ENCODE measurements around the gene VMA21.

Gene VMA21, protein sequence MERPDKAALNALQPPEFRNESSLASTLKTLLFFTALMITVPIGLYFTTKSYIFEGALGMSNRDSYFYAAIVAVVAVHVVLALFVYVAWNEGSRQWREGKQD

DNA sequence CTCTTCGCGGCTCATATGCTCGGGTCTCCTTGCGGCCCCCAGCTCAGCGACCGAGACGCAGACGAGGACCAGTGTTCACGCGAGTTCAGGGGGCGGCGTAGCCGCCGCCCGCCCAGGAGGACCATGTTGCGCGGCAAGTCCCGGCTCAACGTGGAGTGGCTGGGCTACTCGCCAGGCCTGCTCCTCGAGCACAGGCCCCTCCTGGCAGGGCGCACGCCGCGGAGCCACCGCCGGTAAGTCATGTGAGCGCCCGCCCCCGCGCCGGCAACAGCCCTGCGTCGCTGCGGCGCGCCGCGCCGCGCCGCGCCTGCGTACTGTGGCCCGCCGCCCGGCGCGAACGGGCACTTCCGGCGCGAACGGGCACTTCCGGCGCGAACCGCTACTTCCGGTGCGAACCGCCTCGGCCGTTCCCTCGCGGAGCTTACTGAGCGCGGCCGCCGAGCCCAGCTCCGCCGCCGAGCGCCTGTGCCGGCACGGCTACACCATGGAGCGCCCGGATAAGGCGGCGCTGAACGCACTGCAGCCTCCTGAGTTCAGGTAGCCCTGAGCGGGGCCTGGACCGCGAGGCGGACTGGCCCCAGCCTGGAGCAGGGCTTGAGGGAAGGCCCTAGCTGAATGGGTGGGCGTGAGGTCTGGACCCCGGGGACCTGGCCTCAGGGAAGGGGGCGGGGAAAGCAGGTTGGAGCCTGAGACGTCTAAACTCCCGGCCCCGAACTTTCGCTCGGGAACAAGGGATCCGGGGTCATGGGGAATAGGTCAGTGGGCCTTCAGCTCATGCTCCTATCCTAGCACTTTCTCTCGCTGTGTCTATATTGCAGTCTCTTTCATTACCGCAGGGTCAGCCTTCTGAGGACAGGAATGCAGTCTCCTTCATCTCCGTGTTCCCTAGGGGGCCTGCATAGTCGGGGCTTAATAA, at the start of gene VMA21:
TSS of gene VMA21 (plus strand) at position 382 of the 916 bp plus-strand sequence. CDS start at position 485, 103 bp downstream.
- DNase-seq (ENCODE audit: low read depth in 2 of 2) = peak; percentile 47 to 60

DNA sequence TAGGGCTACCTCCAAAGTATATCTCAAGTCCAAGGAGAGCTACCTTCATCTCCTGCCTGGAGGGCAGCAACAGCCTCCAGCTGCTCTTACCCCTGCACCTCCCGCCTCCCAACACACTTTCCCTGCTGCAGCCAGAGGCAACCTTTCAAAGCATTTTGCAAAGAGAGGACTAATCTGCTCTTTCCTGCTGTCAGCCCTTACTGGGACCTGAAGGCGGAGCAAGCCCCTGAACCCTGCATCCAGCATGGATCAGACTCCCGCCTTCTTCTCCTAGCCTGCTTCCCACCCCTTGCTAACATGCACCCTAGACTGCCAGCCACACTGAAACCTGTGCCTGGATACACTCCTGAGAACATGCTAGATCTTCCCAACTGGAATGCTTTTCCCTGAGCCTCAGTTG, 37.7 kb upstream of the VMA21 start:
- no peak for DNase-seq (ENCODE audit: low read depth in 2 of 2)

DNA sequence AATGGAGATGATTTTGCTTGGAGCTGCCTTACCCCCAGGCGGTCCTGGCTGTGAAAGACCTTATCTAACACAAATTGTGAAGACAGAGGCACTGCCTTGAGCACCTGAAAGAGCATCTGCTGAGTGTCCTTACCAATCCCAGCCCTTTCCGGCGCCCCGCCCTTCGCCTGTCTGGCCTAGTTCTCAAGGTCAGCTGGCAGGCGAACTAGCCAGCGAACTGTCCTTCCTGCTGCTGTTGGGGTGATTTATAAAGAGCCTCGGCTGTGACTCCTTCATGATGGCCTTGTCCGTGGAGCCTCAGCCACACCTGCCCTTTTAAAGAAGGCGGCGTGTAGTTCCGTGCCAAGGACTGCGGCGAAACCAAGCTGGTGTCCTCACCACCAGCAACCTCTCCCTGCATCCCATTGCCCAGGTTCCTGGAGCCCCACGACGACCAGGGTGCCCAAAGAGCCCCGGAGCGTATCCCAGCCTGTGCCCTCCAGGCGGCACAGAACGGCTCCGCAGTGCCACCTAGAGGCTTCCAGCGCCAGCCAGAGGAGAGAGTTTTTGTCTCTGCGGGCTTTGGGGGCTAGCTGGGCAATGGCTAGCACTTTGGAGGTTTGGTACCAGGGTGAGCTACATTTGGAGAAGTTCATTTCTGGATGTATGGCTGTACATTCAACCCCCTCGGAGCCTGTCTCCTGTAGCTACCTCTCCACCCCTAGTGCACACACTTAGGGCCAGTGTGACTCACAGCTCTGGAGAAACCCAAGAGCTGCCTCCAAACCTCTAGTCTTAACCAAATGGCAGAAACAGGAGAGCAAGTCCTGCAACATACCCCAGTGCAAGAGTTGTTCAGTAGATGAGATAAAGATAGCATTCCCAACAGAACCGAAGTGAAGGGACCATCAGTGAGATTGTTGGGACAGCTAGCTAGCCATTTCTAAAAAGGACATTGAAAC, 36.8 kb upstream of the VMA21 start:
- DNase-seq (ENCODE audit: low read depth in 2 of 2) = peak in 1 of 2 donors; percentile 12

DNA sequence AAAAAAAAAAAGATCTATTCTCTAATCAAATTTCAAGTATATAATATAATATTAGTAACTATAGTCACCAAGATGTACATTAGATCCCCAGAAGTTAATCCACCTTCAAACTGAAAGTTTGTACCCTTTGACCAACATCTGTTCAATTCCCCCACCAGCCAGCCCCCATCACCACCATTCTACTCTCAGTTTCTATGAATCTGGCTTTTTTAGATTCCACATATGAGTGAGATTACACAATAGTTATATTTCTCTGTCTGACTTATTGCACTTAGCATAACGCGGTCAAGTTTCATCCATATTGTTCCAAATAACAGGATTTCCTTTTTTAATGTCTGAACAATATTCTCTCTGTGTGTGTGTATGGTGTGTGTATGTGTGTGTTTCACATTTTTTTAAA, 33.7 kb upstream of the VMA21 start:
- DNase-seq (ENCODE audit: low read depth in 2 of 2) = no peak

DNA sequence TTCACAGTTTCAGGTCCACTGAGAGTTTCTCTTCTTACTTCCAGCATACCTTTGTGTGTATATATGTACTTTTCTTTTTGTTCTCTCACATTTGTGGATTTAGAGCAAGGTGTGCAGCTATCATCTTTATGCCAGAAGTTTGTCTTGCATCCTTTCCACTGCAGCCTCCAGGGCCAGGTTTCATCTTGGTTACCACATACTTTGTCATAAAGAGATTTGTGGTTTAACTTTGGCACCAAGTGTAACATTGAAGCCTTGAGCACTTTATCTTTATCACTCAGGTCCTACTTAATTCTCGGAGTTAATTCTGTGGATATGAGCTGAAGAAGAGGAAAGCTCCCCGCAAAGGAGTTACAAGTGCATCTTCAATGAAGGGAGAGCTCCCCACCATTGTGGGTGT, 31.4 kb upstream of the VMA21 start:
- no peak for DNase-seq (ENCODE audit: low read depth in 2 of 2)

DNA sequence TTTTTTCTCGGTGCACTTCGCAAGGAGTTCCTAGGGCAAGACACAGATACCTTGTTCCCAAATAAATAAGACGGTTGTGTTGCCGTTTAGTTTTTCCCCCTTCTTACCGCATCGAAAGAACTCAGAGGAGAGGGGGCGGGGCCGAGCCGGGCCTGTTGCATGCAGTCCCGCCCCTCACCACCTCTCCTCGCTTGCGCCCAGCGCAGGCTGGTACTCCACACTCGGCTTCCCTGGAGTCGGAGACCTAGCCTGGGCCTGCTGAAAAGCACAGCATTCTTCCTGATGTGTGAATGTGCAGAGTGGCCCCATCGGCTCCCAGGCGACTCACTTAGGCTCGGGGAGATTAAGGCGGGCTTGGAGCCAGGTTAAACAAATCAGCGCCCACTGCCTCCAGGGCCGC, 26.1 kb upstream of the VMA21 start:
- DNase-seq (ENCODE audit: low read depth in 2 of 2) = no peak

DNA sequence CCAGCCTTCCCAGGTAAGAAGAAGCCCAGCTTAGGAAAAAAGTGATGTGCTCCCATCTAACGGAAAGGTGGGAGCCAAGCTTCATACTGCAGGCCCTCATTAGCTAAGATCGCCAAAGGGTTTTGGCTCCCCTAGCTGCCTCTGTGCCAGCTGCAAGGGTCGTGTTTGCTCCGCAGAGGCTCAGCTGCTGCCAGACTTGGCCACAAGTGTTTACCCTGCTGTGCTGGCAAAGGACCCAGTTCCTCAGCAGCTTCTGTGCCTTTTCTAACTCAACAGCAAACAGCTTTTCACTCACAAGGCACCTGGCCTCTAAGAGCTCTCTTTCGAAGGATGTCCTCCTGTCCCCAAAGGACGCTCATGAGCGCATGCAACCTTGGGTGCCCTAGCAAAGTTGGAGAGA, 12.2 kb upstream of the VMA21 start:
- DNase-seq (ENCODE audit: low read depth in 2 of 2) = no peak

DNA sequence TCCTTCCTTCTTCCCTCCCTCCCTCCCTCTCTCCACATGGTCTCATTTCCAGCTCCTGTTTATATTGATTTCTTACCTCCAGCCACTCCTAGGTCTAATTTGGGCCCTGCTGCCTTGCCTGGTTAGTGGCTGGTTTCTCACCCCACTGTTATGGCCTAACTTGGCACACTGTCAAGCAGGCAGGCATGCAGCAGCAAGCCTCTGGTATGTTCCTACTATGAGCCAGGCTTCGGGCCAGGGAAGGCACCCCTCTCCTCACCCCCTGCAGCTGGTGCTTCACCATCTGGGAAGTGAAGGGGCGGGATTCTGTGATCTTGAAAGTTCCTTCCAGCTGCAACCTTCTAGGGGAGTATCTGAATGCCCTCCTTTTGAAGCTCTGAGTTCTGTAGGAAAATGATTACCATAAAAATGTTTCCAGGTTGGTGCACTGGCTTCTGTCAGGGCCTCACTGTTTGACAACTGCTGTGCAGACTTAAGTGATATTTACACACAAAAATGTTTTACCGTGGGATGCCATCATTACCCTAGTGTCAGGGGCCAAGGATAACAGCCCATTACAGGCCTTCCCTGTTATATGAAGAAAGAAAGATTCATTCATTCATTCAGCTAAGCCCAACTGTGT, 10.1 kb upstream of the VMA21 start:
- DNase-seq (ENCODE audit: low read depth in 2 of 2) = no peak

DNA sequence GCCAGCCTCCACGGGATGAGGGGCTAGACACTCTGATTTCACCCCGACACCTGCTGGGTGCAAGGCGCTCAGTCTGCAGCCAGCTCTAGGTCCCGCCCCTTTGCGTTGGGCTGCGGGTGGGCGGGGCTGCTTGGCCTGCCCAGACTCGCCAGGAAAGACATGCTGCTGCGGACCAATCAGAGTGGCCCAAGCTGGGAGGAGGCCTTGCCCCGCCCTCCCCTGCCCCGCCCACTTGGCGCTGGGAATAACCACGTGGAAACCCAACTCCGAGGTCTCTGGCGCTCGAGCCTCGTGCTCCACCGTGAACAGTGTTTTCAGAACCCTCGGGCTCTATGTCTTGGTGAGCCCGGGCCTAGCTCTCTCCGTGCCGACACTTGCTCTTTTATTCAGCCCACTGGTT, 5.3 kb upstream of the VMA21 start:
- DNase-seq (ENCODE audit: low read depth in 2 of 2) = no peak

DNA sequence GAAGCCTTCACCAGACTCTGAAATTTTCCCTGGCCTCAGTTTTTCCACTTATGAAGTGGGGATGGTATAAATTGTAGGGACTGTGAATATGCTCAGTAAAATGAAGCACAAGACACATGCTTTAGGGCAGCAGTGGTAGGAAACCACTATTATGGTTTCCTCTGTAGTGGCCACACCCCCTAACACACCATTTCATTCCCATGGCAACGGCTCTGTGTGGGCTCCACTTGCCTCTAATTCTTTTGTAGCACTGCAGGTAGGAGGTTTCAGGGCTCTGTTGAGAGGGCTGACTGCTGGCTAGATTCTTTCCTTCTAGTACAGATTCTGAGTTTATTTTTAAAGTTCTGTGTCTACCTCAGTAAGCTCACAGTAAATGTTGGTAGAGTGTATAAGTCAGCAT, 3.5 kb upstream of the VMA21 start:
- DNase-seq (ENCODE audit: low read depth in 2 of 2) = no peak

DNA sequence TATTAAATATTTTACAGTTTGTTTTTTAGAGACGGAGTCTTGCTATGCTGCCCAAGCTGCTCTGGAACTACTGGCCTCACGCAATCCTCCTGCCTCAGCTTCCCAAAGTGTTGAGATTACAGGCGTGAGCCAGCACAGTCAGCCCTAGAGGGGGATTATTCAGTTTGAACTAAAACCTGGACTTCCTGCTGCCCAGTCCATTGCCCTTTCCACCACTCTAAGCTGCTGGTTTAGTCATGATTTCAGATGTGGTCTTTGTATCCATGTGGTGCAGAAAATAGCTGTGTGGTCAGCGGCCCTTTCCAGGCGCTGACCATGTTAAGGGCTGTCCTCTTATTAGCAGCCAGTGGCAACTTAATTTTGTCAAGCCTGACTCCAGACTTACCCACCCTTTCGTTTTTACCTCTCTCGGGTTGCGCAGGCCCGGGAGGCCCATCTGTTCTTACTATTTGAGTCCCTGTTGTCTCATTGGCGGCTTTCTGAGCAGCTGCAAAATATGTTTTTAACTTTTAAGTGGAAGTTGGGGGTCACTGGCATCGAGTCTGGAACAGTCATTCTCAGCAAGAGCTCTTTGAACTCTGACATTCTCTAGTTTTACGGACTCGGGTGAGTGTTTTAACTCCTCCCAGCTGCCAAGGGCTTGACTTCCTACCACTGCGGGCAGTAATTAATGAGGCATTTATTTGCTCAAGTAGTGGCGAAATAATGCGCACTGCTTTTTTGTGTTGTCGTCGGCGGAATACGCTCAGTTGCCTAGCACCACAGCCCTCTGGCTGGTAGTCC, 773 bp upstream of the VMA21 start:
- no peak for DNase-seq (ENCODE audit: low read depth in 2 of 2)

DNA sequence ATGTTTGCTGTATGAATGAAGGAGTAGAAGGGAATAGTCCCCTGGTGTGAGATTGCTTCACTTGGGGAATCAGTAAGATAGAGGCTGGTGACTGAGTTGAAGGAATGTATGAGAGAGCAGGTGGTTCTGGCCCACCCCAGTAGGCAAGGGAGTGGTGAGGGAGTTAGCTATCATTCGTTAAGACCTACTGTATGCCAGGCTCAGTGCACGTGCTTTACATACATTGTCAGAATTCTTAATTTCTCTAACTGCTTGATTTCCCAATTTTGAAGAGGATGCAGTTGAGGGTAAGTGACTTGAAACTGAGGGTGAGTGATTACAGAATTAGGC, 700 bp downstream of the VMA21 start:
- DNase-seq (ENCODE audit: low read depth in 2 of 2) = no peak

DNA sequence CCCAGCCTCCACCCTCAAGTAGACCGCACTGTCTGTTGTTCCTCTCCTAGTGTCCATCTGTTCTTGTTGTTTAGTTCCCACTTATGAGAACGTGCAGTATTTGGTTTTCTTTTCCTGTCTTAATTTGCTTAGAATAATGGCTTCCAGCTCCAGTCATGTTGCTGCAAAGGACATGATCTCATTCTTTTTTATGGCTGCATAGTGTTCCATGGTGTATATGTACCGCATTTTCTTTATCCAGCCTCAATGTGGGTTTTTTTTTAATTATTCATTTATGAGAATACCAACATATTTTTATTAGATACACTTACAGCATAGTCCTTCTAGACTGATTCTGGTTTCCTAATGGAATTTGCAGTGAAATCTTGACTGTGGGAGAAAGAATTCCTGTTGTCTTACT, 1.3 kb downstream of the VMA21 start:
- no peak for DNase-seq (ENCODE audit: low read depth in 2 of 2)

DNA sequence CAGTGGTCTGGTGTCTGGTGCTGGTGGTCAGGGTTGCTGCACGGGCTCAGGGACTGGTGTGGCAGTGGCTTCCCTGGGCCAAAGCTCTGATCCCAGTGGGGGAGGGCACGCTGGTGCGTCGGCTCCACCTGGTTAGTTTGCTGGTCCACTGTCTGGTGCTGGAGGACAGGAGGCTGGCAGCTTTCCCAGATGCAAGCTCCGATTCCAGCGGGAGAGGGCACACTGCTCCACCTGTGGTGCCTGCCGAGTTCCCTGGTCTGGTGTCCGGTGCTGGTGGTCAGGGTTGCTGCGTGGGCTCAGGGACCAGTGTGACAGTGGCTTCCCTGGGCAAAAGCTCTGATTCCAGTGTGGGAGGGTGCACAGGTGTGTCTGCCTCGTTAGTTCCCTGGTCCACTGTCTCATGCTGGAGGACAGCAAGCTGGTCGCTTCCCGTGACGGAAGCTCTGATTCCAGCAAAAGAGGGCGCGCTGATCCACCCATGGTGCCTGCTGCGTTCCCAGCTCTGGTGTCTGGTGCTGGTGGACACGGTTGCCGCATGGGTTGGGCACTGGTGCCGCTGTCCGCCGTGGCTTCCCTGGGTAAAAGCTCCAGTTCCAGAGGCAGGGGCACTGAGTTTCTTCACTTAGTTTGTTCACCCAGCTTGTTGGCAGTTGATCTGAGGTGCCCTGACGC, 5.8 kb downstream of the VMA21 start:
- no peak for DNase-seq (ENCODE audit: low read depth in 2 of 2)

DNA sequence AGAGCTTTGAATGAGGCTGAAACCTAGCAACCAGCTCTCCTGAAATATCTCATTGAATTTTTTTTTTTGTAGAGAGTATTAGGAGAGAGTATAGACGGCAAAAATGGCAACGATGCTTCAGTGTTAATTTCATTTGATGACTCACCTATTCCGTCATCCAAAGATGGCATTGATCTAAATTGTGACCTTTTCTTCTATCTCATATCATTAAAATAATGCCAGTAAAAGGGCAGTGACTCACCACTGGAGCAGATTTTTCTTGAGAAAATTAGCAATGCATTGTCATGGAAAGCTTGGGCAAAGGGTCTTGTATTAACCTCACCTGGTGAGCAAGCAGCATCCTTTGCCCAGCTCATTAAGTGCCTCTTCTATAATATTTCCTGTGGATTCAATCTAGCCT, 19.6 kb downstream of the VMA21 start:
- no peak for DNase-seq (ENCODE audit: low read depth in 2 of 2)

DNA sequence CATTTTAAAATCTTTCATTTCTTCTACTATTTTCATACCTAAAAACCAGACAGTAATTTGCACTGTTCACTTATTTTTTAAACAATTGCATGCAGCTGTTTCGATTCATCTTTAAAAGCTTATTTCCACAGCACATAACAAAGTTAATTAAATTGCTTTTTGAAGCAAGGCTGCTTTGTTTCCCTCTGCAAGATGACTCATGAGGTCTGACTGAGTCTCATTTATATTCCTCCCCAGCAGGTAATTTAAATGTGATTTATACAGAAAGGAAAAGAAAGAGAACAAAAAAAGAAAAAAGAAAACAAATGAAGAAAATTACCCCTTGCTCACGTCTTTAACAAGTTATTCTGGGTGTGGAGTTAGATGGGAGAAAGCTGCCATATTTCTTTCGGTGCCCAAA, 22.8 kb downstream of the VMA21 start:
- DNase-seq (ENCODE audit: low read depth in 2 of 2) = no peak

DNA sequence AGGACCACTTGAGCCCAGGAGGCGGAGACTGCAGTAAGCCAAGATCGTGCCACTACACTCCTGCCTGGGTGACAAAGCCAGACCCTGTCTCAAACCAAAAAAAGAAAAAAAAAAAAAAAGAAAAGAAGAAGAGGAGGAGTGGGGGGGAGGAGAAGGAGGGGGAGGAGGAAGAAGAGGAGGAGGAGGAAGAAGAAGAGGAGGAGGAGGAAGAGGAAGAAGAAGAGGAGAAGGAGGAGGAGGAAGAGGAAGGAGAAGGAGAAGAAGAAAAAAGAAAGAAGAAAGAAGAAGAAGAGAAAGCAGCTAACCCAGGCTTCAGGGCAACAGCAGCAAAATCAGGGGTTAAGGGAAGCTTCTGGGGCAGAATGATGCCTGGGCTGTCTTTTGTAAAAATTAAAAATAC, 27.5 kb downstream of the VMA21 start:
- no peak for DNase-seq (ENCODE audit: low read depth in 2 of 2)

DNA sequence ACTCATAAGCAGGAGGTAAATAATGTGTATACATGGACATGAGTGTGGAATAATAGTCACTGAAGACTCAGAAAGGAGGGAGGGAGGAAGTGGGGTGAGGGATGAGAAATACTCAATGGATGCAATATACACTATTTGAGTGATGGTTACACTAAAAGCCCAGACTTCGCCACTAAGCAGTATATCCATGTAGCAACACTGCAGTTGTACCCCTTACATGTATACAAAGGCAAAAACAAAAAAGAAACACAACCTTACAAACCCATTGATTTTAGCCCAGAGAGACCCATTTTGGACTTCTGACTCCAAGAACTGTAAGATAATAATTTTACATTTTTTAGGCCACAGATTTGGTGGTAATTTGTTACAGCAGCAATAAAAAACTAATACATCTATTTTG, 51.5 kb downstream of the VMA21 start:
- DNase-seq (ENCODE audit: low read depth in 2 of 2) = no peak

DNA sequence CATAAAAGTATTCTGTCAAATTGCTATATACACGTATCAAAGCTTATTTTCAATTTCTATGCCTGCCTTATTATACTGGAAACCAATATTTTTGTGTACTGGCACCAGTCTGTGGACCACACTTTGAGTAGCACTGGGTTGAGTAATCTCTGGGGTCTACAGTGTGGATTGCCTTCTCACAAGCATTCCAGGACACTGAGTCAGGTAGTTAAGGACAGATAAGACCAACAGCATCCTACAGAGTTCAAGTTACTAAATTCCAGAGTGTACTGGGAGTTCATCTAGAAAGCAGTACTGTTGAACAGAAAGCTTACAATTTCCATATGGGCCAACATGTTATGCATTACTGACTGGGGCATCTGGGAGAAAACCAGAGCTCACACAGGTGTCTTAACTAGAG, 61.8 kb downstream of the VMA21 start:
- no peak for DNase-seq (ENCODE audit: low read depth in 2 of 2)

Data from stimulated activated CD4-positive, alpha-beta T cell treated with anti-CD3 and anti-CD28 coated beads, Interleukin-1b, Interleukin-23, amount 100 ng/mL, for 1 hour (primary cell).